Medulla oblongata (tissue), 1 donor: ENCODE results near the gene BFSP2.
"Not testable (repeated sequence)": the region's sequence is repeated elsewhere in the genome, so short reads cannot be mapped to it uniquely, and the experiment has no call there.

ENCODE experiments used
- DNase-seq: peaks from one replicate; pipeline ENCODE4 v3.0.0-alpha.2; 2015; ENCODE audit errors: extremely low spot score

BFSP2 gene

DNA sequence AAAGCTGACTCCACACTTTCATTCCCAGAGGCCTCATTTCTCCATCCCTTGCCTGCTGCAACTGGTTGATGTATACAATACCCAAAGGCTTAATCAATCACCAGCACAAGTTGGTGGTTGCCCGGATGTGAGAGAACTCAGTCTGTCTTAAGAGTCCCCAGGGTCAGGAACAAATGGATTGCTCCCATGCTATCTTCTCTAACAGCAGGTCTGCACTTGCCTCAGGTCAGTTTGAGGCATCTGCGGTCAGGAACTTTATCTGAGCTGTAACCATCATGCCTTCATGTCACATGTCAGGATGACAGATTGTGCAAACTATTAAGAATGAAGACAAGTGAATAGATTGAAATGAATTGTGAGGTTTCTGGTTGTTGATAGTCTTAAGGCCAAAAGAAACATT is 56.1 kb downstream of the BFSP2 start:
- no peak for DNase-seq

DNA sequence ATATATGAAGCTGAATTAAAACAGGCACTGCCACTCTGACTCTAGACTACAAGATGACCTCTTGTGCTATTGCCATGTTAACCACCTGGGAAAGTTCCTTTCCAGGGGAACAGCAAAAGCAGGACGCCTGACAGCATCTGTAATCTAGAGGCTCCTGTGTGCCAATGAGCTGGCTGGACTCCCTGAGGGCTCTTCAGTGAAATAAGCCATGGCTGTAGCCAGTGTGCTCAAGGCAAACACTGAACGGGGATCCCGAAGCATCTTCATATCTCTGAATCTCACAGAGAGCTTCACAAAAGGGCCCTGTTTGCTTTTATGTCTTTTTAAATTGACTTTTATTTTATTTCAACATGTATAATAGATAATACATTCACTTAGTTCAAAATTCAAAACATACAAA is 57.2 kb downstream of the BFSP2 start:
- DNase-seq = no peak

DNA sequence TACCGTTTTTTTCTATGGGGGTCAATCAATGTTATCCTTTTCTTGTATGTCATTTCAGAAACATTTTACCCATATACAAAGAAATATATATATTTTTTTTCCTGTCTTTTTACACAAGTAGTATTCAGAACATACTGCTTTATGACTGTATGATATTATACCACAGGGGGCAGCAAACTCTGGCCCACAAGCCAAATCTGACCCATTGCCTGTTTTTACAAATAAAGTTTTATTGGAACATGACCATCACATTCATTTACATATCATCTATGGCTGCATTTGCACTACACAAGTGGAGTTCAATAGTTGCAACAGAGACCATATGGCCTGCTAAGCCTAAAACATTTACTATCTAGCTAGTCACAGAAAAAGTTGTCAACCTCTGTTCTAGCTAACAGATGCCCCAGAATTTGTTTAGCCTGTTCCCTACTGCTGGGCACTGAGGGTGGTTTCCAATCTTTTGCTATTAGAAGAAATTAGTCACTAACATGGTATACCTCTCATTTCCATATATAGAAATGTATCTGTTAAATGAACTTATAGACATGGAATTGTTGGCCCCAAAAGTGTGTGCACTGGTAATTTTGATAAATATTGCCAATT is 57.7 kb downstream of the BFSP2 start:
- DNase-seq = no peak

DNA sequence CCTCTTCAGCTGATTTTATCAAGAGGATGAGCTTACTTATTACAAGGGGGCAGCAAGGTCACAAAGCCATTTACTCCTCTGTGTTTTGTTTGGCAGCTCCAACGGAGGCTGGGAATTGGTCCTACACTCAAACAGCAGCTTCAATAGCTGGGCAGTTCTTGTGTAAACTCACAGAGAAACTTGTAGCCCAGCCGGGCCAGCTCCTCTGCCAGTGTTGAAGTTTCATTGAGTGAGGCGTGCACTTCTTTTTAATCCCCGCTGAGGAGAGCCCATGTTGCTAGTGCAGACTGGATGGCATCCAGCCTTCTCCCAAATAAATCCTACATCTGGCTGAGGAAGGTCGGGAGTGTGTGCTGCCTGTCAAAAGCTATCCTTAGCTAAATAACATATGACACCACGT is 59.5 kb downstream of the BFSP2 start:
- peak; percentile 27 for DNase-seq

DNA sequence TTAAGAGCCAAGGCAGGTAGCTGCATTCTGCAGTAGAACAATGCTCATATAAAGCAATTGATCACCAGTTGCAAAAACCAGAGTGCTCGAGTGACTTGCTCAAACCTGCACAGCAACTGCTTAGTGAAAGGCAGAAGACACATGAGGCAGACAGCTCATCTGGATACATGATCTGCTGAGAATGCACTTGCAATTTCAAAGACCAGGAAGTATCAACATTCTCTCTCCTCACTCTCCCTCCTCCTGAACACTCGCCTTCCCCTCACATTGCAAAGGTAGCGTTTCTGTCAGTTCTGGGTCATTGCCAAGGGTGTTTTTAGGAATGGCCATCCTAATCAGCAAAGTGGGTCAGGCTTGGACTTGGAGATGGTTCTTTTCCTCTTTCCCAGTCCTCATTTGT is 61.0 kb downstream of the BFSP2 start:
- no peak for DNase-seq

DNA sequence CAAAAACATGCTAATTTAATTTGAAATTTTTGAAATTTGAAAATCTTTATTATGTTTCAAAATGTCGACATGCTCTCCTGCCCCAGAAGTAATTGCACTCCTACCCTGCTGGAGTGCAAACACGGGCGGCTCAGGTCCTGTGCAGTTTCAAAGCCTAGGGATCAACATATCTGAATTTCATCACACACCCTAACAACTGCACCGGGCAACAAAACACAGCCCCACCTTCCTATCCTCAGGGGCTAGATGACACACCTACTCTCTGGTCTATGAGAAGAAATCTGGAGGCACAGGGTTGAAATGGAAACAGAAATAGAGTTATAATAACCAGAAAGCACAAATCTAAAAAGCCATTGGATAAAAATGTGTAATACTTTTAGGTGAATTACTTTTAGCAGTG is 61.4 kb downstream of the BFSP2 start:
- DNase-seq = no peak

DNA sequence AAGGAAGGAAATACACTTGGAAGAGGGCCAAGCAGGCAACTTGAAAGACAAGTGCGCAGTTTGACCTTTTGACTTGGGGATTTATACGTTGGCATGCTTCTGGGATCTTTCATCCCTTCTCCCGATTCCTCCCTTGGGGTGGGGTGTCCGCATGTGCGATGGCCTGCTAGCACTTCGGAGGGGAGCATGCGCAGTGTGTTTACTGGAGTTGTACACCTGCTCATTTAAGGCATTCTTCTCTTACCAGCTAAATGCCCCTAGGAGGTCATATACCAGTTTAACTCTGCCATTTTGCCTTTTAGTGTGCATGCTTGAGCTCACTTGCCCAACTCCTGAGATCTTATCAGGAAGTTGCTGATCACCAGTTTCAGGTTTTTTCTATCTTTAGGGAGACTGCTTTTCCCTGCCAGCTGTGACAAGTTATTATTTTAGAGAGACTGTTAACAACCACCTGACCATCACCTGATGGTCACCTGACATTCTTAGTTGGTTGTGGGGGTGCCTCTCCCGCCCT is 63.5 kb downstream of the BFSP2 start:
- no peak for DNase-seq

DNA sequence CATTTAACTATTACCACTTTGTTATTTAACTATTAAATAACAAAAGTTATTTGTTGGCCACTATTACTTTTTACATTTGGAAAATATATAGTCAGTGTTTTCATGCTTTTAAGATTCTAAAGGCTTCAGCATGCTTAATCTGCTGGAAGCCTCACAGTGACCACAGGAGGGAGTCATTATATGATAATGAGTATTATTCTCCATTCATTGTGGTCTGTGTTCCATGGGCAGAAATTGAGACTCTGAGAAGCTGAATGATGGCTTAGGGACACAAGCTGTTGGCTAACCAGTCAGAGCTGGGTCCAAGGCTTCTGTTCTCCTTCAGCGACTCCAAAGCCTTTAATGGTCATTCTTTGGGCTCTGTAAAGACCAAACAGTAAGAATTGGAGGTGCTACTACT is 64.7 kb downstream of the BFSP2 start:
- DNase-seq = no peak

DNA sequence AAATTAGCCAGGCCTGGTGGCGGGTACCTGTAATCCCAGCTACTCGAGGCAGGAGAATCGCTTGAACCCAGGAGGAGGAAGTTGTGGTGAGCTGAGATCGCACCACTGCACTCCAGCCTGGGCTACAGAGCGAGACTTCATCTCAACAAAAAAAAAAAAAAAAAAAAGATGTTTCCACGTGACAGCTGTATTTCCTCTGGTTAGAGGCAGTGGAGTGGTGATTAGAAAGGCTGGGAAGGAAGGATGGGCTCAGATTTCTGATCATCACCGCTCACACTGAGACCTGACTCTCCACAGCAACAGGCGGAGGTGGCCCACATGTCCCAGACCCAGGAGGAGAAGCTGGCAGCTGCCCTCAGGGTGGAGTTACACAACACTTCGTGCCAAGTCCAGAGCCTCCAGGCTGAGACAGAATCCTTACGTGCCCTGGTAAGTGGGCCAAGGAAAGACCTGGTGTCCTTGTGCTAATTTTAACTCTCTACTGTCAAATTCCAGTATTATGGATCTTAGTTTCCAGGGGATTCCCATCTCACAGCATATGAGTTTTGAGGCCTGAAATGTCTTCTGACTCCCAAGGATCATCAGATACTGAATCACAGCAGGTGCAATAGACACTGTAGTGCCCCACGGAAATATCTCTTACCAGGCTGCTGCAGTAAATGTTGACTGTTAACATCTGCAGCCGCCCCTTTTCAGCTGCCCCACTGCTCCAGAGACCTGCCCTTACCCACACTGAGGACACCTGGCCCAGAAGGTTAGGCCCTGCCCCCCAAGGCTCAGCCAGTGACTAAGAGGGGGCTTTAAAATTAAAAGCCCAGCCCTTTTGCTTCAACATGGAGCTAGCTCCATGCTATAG is 66.9 kb downstream of the BFSP2 start:
- DNase-seq = no peak

DNA sequence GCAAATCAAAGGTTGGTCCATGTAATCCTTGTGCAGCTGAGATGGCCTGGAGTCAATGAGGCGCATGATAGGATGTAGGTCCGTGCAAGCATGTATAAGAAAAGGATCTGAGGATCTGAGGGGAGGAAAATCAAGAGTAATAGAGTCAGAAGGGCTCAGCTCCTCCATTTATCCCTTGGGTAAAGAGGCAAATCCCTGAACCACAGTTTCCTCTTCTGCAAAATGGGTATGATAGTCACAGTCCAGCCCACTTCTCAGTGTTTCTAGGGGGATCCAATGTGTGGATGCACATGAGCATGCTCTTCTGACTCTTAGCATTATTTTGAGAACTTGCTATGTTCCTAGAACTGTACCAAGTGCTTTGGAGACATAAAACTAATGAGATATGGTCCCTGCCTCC is 67.9 kb downstream of the BFSP2 start:
- DNase-seq = no peak

DNA sequence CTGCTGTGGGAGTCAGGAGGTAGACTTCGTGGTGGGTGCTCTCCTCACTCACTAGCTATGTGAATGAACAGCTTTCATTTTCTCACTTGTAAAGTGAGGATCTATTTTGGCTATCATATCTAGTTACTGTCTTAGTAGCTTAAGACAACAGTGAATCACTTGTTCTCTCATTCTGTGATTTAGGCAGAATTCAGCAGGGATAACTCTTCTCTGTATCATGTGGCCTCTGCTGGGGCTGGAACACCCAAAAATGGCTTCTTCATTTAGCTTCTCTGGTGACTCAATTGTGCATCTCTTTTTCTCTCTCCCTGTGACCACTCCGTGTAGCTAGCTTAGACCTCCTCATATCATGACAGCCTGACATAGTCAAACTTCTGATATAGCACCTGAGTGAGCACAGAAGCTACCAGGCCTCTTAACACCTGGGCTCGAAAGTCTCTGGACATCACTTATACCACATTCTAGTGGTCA is 68.4 kb downstream of the BFSP2 start:
- DNase-seq = no peak

DNA sequence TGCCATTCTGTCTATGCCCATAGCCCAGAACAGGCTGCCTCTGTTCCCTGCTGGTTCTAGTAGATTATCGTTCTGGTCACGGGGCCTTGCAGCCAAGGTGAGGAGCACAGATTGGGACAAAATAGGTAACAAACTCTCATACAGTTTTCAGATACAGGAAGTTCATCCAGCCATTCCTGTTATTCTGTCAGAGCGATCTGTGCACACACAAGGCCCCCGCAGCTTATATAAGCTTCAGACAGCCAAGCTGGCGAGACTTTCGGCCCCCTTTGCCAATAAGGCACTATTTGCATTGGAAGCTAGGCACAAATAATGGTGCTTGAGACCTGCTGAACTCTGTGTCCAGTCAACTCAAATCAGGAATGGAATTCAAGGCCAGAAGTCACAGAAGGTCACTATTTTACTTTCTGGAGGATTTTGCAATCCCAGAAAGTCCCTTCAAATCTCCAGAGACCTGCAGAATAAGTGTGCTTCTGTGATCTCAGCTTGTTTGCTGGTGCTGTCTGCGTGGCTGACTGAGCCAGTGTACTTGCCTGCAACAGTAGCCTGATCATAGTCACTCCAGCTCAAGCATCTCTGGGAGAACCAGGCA is 69.4 kb downstream of the BFSP2 start:
- no peak for DNase-seq

DNA sequence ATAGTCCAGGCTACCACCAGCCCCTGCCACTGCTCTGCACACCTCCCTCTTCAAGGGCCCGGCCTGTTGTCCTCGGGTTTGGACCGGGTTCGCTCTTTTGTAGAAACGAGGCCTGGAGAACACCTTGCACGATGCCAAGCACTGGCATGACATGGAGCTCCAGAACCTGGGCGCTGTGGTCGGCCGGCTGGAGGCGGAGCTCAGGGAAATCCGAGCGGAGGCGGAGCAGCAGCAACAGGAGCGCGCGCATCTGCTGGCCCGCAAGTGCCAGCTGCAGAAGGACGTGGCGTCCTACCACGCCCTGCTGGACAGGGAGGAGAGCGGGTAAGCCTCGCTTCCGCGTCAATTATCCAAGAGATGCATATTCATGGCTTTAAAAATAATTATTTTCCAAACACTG is 72.4 kb downstream of the BFSP2 start:
- DNase-seq = no peak

DNA sequence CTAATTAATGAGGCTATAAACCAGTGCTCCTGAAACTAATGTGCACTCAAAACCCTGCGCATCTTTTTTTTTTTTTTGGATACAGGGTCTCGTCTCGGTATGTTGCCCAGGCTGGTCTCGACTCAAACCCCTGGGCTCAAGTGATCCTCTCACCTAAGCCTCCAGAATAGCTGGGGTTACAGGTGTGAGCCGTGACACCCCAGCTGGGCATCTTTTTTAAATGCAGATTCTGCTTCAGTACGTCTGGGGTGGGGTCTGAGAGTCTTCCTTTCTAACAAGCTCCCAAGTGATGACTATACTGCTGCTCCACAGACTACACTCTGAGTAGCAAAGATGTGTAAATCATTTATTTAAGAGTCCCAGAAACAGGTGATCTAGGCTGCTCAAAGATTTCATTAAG is 73.0 kb downstream of the BFSP2 start:
- DNase-seq = no peak

DNA sequence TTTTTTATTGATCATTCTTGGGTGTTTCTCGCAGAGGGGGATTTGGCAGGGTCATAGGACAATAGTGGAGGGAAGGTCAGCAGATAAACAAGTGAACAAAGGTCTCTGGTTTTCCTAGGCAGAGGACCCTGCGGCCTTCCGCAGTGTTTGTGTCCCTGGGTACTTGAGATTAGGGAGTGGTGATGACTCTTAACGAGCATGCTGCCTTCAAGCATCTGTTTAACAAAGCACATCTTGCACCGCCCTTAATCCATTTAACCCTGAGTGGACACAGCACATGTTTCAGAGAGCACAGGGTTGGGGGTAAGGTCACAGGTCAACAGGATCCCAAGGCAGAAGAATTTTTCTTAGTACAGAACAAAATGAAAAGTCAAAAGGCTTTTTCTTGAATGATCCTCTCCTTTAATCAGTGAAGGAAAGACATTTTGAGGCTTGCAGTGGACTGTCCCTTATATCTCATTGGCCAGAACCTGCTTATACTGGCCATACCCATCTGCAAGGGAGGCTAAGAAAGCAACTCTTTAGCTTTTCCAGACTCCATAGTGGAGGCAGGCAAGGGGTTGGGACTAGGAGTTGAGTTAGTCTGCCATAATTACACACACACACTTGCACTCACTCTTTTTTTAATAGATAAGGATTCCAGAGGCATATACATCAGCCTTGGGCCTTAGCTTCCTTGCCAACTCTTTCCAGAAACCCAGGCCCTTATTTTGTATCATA is 73.8 kb downstream of the BFSP2 start:
- DNase-seq = not testable (repeated sequence)

DNA sequence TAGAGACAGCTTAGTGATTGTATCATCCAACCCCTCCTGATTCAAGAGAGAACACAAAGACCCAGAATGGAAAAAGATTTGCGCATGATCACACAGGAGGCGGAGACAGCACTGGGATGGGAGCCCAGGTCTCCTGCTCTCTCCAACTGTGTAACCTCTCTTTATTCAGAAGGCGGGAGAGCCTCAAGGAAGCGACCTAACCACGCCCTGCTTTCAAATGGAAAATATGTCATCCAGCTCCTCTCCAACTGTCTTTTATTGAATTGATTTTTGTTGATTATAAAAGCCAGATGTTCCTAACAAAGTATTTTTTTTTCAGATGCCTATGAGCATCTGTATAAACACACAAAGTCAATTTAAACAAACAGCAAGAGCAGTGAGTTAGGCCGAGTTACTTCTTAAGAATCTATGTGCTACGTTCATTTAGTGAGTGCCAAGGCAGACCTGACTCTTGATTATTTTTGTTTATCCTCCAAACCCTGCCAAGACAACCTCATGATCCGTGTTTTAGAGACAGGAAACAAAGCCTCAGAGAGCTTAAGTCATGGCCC is 74.5 kb downstream of the BFSP2 start:
- peak; percentile 70 for DNase-seq

DNA sequence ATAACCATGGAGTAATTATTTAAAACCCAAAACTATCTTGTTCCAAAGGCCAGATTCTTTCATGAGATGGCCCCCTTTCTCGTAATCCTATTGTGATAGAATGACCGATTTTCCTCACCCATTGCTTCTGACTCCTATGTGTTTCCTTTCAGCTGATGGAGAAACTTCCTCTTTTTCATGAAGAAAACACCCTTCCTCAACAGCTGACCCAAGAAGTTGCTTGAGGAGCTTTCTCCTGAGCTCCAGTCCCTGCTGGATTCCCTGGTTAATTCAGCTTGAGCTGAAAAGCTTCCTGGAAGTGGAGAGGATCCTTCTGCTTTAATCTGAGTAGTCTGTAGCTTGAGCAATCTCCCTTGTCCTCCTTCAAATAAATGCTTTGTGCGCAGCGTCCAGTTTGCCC is 75.0 kb downstream of the BFSP2 start:
- DNase-seq = peak; percentile 34

DNA sequence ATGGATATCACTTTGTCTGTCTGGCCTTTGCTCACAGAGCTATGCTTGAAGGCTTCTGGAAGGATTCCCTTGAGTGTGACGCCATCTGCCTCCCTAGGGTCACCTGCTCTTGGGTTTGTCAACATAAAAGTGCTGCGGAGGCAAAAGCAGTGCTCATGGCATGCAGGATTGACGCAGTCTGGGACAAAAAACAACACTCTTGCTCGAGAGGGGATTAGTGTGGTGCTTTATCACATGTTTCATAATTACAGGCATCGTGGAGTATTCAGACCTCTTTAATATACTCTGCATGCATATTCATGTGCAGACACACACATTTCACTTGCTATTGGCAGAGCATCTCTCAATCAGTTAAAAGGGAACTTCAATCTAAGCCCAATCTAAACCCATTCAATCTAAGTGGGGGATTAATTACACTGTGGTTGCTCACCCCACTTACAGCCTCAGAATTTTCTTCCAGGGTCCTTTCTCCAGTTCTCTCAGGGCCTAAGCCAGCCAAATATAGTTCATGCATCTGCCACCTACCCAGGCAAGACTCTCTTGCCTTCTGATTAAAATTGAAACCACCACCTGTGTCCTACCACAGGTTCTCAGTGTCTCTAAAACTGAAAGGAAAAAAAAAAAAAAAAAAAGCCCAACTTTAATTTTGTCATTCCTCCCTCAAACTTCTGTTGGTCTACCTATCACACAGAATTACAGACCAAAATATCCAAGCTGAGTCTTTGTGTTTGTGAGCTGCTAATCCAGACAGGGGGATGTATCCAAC is 75.6 kb downstream of the BFSP2 start:
- no peak for DNase-seq

DNA sequence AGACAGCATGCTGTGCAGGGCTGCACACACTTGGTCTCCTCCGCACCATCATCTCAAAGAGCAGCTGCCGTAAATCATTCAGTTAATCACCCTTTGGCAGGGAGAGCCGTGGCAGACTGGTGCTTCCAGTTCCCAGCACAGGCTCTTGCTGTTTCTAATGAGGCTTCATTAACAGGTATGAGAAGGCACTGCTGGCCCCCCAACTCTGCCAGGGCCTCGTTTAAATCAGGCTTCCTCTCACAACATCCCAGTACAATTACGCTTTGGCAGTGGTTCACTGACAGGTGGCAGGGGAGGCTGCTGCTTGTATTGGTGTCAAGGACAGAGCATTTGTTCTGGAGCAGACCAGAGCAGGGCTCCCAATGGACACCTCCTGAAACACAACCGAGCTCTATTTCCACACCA is 77.1 kb downstream of the BFSP2 start:
- no peak for DNase-seq

DNA sequence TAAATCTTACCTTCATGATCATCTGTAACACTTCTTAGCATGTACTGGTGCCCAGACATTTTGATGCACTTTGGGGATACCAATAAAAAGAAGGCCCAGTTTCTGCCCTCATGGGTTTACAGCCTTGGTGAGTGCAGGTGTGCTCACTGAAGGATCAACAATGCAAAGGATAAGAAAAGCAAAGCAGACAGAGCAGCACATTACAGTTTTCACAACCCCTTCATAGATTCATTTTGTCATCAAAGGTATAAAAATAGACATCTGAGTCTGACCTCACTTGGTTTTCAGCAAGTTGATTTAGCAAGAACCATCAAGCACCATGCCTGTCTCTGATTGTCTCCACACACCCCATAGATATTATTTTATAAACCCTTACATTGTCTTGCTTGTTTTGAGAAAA is 77.6 kb downstream of the BFSP2 start:
- DNase-seq = no peak

DNA sequence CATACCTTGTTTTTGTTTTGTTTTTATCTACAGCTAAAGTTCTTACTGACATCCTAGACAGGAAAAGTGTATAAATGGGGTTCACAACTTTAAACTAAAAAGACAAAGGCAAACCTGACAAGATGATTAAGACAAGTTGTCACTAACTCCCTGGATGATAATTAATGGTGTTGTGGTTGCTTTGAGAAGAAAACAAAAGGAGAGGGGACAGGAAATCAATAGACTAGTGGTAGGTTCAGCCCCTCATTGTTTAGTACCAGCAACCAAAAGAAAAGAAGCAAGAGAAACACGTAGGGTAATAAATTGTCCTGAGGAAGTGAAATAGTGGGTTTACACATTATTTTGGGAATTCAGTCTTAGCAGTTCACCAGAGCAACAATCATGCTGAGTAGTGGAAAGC is 78.8 kb downstream of the BFSP2 start:
- no peak for DNase-seq
